ENCODE results near the gene LAMC3.

DNA sequence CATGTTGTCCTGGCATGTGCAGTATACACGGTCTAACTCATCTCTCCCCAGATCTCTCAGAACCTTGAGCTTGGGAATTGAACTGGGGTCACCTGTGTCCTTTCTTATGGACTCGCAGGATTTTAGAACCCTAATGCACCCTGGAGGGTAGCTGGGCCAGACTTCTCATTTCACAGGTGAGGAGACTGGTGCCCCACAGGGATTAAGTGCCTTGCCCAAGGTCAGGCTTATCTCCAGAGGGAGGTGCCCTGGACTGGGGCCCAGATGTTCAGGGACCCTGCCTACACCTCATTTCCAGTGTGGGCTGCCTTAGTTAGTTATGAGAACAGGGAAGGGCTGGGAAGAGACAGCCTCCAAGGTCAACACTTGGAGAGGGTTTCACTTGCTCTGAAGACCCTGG lies 112.4 kb downstream of the LAMC3 start:
- TF ChIP-seq CTCF (IDR thresholded peaks at IDR 0.05) = no peak
- no peak for TF ChIP-seq POLR2A (IDR thresholded peaks at IDR 0.05)
